WTC11 (cell line): ENCODE data around the gene GAD2. TPM values are rescaled to one million over a fixed set of nuclear protein-coding genes. Genes with fewer than 3 reads are reported as not detected.

ENCODE experiments used
- ATAC-seq: fragments of 200-7000 bp; cut with Tn5 transposase; 2 replicates; pipeline ENCODE4 v1.10.0; 2021; ENCODE audit warnings: mild to moderate bottlenecking, moderate library complexity
- CTCF ChIA-PET: fragments of 300-600 bp; sonication (Branson Sonifier 250); formaldehyde crosslinking; loops from one replicate; lab custom pipeline; 2021; ENCODE audit warnings: antibody characterized with exemption; lab: Charles Lee
- POLR2A ChIA-PET: fragments of 350-600 bp; sonication (Branson Sonifier 250); formaldehyde crosslinking; loops from one replicate; lab custom pipeline; 2021; ENCODE audit warnings: antibody characterized with exemption; lab: Charles Lee
- DNase-seq: peaks from one replicate; pipeline ENCODE4 v3.0.0; 2021; ENCODE audit warnings: low spot score
- H3K27ac Mint-ChIP-seq: 2 replicates; pipeline ENCODE4 v1.8.0; 2021; ENCODE audit warnings: mixed read lengths
- H3K27me3 Mint-ChIP-seq: 2 replicates; pipeline ENCODE4 v1.8.0; 2021; ENCODE audit warnings: low read depth, mild to moderate bottlenecking, moderate library complexity, mixed read lengths
- H3K36me3 Mint-ChIP-seq: 2 replicates; pipeline ENCODE4 v1.8.0; 2021; ENCODE audit warnings: mixed read lengths
- H3K4me1 Mint-ChIP-seq: 2 replicates; pipeline ENCODE4 v1.8.0; 2022; ENCODE audit warnings: mixed read lengths
- H3K4me3 Mint-ChIP-seq: 2 replicates; pipeline ENCODE4 v1.8.0; 2021; ENCODE audit warnings: mild to moderate bottlenecking, moderate library complexity, mixed read lengths
- H3K9me3 Mint-ChIP-seq: 2 replicates; pipeline ENCODE4 v1.8.0; 2021; ENCODE audit warnings: mixed read lengths
- CBFB ChIP-seq: sonication (generic); formaldehyde crosslinking; IDR thresholded peaks from 2 replicates; pipeline ENCODE4 v1.8.1; 2022; ENCODE audit warnings: mild to moderate bottlenecking, low read depth, missing genetic modification reagents
- CREB1 ChIP-seq: sonication (generic); formaldehyde crosslinking; IDR thresholded peaks from 2 replicates; pipeline ENCODE4 v1.8.0; 2023; ENCODE audit warnings: mild to moderate bottlenecking, missing genetic modification reagents
- EMX1 ChIP-seq: fragments of 250-450 bp; sonication (Bioruptor Pico); IDR thresholded peaks from 2 replicates; pipeline ENCODE4 v1.8.0; 2021; ENCODE audit warnings: mild to moderate bottlenecking
- ESRRA ChIP-seq: sonication (generic); formaldehyde crosslinking; IDR thresholded peaks from 2 replicates; pipeline ENCODE4 v1.8.1; 2022; ENCODE audit warnings: mild to moderate bottlenecking, missing genetic modification reagents, borderline replicate concordance
- HMGA2 ChIP-seq: fragments of 250-450 bp; sonication (Bioruptor Pico); IDR thresholded peaks from 2 replicates; pipeline ENCODE4 v1.4.0; 2021; ENCODE audit warnings: mild to moderate bottlenecking, moderate library complexity
- KAT7 ChIP-seq: sonication (generic); formaldehyde crosslinking; IDR thresholded peaks from 2 replicates; pipeline ENCODE4 v1.8.1; 2023; ENCODE audit warnings: missing genetic modification reagents, mild to moderate bottlenecking, borderline replicate concordance
- NFYB ChIP-seq: sonication (generic); formaldehyde crosslinking; conservative IDR thresholded peaks from 2 replicates; pipeline ENCODE4 v1.8.0; 2022; ENCODE audit warnings: low read depth, missing genetic modification reagents
- OVOL2 ChIP-seq: fragments of 250-450 bp; sonication (Bioruptor Pico); IDR thresholded peaks from 2 replicates; pipeline ENCODE4 v1.9.0; 2021; ENCODE audit warnings: mild to moderate bottlenecking, borderline replicate concordance
- PRRX2 ChIP-seq: fragments of 250-450 bp; sonication (Bioruptor Pico); IDR thresholded peaks from 2 replicates; pipeline ENCODE4 v1.8.0; 2021; ENCODE audit warnings: mild to moderate bottlenecking
- RELA ChIP-seq: sonication (generic); formaldehyde crosslinking; IDR thresholded peaks from 2 replicates; pipeline ENCODE4 v1.8.1; 2022; ENCODE audit warnings: missing genetic modification reagents, mild to moderate bottlenecking, borderline replicate concordance
- SMAD4 ChIP-seq: sonication (generic); formaldehyde crosslinking; IDR thresholded peaks from 2 replicates; pipeline ENCODE4 v1.8.0; 2022; ENCODE audit warnings: mild to moderate bottlenecking, missing genetic modification reagents
- total RNA-seq: library from RNA; stranded (reverse); gene quantifications from 3 replicates; pipeline ENCODE4 v1.2.3, GENCODE V29; 2021
- TF ChIP-seq, protein P1 (sequence below): sonication (generic); formaldehyde crosslinking; IDR thresholded peaks from 2 replicates; pipeline ENCODE4 v1.8.0; 2022; ENCODE audit warnings: mild to moderate bottlenecking, missing genetic modification reagents
- TF ChIP-seq, protein P2 (sequence below): fragments of 250-450 bp; sonication (Bioruptor Pico); IDR thresholded peaks from 2 replicates; pipeline ENCODE4 v2.1.2; 2022; ENCODE audit warnings: mild to moderate bottlenecking, moderate library complexity
- TF ChIP-seq, protein P3 (sequence below): fragments of 250-450 bp; sonication (Bioruptor Pico); conservative IDR thresholded peaks from 2 replicates; pipeline ENCODE4 v1.9.0; 2021; ENCODE audit warnings: mild to moderate bottlenecking
- TF ChIP-seq, protein P4 (sequence below): fragments of 250-450 bp; sonication (Bioruptor Pico); IDR thresholded peaks from 2 replicates; pipeline ENCODE4 v1.9.0; 2021; ENCODE audit warnings: moderate library complexity, mild to moderate bottlenecking, inconsistent platforms, borderline replicate concordance
- TF ChIP-seq, protein P5 (sequence below): fragments of 250-450 bp; sonication (Bioruptor Pico); IDR thresholded peaks from 2 replicates; pipeline ENCODE4 v1.9.0; 2021; ENCODE audit warnings: mild to moderate bottlenecking, borderline replicate concordance
- TF ChIP-seq, protein P6 (sequence below): sonication (generic); formaldehyde crosslinking; IDR thresholded peaks from 2 replicates; pipeline ENCODE4 v1.8.1; 2022; ENCODE audit warnings: missing genetic modification reagents, borderline replicate concordance
- TF ChIP-seq, protein P7 (sequence below): fragments of 250-450 bp; sonication (Bioruptor Pico); IDR thresholded peaks from 2 replicates; pipeline ENCODE4 v1.9.0; 2021; ENCODE audit warnings: mild to moderate bottlenecking

Gene GAD2
- total RNA-seq, 1 experiment from 2014 or later, result 1.7 TPM

DNA sequence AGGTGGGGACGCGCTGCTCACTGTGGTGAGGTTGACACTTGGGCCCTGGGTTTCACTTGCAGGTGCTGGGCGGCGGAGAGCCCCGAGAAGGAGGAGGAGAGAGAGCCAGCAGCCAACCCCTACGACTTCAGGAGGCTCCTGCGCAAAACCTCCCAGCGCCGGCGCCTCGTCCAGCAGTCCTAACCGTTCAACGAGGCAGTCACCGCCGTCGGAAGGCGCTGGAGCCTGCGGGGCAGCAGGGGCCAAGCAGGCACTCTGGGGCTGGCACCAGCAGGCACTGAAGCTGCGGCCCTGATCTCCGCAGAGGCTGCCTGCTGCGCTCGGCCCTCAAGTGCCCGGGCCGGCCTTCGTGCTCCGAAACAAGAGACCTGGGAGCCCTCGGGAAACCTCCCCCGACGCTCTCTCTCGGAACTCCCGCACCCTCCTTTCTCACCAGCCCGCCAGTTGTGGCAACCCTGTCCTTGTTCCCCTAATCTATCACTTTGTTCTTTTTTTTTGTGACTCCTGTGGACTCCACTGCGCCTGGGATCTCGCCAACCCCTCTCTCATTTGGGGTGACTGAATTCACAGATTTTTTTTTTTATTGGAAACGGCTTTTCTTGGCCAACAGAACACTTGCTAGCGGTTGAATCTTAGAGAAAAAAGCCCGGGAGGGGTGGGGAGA is 4.7 kb upstream of the GAD2 start:
- CTCF ChIA-PET, result no interaction called here
- peak; percentile 44 for DNase-seq
- no peak for TF ChIP-seq PRRX2 (CRISPR knock-in tag)
- no peak for TF ChIP-seq CBFB (CRISPR knock-in tag)
- TF ChIP-seq, protein P1, sequence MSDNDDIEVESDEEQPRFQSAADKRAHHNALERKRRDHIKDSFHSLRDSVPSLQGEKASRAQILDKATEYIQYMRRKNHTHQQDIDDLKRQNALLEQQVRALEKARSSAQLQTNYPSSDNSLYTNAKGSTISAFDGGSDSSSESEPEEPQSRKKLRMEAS (CRISPR knock-in tag), result peak; percentile 54; the same call in 1 of the 2 replicates
- TF ChIP-seq, protein P2, sequence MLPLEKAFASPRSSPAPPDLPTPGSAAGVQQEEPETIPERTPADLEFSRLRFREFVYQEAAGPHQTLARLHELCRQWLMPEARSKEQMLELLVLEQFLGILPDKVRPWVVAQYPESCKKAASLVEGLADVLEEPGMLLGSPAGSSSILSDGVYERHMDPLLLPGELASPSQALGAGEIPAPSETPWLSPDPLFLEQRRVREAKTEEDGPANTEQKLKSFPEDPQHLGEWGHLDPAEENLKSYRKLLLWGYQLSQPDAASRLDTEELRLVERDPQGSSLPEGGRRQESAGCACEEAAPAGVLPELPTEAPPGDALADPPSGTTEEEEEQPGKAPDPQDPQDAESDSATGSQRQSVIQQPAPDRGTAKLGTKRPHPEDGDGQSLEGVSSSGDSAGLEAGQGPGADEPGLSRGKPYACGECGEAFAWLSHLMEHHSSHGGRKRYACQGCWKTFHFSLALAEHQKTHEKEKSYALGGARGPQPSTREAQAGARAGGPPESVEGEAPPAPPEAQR, result no peak
- TF ChIP-seq, protein P3, sequence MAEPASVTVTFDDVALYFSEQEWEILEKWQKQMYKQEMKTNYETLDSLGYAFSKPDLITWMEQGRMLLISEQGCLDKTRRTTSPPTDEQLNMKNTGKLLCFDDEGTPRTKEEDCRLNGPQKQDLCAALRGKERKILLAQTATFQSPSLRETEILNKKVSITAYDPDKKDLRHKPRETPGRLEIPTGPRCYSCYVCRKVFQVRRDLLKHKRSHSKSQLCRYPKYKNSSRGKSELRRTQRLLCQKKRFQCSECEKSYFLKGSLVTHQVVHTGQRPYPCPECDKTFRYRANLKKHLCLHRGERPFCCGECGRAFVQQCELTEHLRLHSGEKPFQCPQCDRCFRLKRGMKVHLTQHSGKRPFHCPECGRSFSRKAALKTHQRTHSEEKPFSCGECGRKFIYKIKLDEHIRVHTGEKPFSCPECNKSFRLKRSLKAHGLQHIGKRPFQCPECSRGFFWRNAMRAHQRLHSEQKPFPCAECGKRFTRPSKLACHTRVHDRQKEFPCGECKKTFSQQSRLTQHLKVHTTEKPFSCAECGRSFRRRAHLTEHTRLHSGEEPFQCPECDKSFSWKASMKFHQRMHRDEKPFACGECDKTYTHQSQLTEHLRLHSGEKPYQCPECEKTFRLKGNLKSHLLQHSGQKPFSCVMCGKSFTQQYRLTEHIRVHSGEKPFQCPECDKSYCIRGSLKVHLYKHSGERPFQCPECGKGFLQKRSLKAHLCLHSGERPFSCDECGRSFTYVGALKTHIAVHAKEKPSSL (CRISPR knock-in tag), result no peak
- TF ChIP-seq, protein P4, sequence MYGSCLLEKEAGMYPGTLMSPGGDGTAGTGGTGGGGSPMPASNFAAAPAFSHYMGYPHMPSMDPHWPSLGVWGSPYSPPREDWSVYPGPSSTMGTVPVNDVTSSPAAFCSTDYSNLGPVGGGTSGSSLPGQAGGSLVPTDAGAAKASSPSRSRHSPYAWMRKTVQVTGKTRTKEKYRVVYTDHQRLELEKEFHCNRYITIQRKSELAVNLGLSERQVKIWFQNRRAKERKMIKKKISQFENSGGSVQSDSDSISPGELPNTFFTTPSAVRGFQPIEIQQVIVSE (CRISPR knock-in tag), result no peak
- TF ChIP-seq KAT7 (CRISPR knock-in tag), result no peak
- TF ChIP-seq, all 79 proteins: peak for 1
- ATAC-seq, result peak; percentile 6
- H3K4me1 Mint-ChIP-seq, result peaks cover 40% of the 10 kb centered on the region
- peaks cover 24% of the 10 kb centered on the region for H3K27me3 Mint-ChIP-seq
- POLR2A ChIA-PET, result no interaction called here
- no peaks in the 10 kb centered on the region for H3K9me3 Mint-ChIP-seq
- peak overlapping the region; percentile 58 for H3K4me3 Mint-ChIP-seq
- no peaks in the 10 kb centered on the region for H3K36me3 Mint-ChIP-seq
- H3K27ac Mint-ChIP-seq, result no peak overlapping the region

DNA sequence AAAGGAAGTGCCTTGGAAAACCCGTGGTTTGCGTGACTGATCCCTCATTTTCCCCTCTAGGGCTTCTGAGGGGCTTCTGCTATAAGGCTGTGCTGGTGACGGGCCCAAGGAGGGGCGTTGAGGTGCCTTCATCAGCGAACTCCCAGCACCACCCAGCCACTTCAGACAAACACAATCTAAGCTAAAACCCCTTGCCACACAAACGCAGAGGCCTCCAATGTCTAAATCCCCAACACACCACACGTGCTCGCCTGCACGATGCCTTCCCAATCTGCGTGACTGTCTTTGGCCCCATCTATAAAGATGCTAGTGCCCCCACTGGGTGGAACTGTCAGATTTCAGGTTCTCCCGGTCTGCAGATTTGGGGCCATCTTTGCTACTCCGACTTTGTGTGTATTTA is 4.1 kb upstream of the GAD2 start:
- Mint-ChIP-seq H3K4me1 (peaks cover 44% of the 10 kb centered on the region), H3K36me3 (no peaks in the 10 kb centered on the region), H3K9me3 (no peaks in the 10 kb centered on the region), H3K27ac (no peak overlapping the region), H3K27me3 (peaks cover 30% of the 10 kb centered on the region), H3K4me3 (peak overlapping the region; percentile 58)
- TF ChIP-seq SMAD4 (CRISPR knock-in tag) (no peak), NFYB (CRISPR knock-in tag) (no peak), HMGA2 (no peak), EMX1 (CRISPR knock-in tag) (no peak), CREB1 (CRISPR knock-in tag) (no peak), ESRRA (CRISPR knock-in tag) (no peak), RELA (no peak), OVOL2 (CRISPR knock-in tag) (no peak)
- TF ChIP-seq, protein P5, sequence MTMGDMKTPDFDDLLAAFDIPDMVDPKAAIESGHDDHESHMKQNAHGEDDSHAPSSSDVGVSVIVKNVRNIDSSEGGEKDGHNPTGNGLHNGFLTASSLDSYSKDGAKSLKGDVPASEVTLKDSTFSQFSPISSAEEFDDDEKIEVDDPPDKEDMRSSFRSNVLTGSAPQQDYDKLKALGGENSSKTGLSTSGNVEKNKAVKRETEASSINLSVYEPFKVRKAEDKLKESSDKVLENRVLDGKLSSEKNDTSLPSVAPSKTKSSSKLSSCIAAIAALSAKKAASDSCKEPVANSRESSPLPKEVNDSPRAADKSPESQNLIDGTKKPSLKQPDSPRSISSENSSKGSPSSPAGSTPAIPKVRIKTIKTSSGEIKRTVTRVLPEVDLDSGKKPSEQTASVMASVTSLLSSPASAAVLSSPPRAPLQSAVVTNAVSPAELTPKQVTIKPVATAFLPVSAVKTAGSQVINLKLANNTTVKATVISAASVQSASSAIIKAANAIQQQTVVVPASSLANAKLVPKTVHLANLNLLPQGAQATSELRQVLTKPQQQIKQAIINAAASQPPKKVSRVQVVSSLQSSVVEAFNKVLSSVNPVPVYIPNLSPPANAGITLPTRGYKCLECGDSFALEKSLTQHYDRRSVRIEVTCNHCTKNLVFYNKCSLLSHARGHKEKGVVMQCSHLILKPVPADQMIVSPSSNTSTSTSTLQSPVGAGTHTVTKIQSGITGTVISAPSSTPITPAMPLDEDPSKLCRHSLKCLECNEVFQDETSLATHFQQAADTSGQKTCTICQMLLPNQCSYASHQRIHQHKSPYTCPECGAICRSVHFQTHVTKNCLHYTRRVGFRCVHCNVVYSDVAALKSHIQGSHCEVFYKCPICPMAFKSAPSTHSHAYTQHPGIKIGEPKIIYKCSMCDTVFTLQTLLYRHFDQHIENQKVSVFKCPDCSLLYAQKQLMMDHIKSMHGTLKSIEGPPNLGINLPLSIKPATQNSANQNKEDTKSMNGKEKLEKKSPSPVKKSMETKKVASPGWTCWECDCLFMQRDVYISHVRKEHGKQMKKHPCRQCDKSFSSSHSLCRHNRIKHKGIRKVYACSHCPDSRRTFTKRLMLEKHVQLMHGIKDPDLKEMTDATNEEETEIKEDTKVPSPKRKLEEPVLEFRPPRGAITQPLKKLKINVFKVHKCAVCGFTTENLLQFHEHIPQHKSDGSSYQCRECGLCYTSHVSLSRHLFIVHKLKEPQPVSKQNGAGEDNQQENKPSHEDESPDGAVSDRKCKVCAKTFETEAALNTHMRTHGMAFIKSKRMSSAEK, result no peak
- TF ChIP-seq, protein P6, sequence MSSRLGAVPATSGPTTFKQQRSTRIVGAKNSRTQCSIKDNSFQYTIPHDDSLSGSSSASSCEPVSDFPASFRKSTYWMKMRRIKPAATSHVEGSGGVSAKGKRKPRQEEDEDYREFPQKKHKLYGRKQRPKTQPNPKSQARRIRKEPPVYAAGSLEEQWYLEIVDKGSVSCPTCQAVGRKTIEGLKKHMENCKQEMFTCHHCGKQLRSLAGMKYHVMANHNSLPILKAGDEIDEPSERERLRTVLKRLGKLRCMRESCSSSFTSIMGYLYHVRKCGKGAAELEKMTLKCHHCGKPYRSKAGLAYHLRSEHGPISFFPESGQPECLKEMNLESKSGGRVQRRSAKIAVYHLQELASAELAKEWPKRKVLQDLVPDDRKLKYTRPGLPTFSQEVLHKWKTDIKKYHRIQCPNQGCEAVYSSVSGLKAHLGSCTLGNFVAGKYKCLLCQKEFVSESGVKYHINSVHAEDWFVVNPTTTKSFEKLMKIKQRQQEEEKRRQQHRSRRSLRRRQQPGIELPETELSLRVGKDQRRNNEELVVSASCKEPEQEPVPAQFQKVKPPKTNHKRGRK (CRISPR knock-in tag), result no peak
- TF ChIP-seq, protein P7, sequence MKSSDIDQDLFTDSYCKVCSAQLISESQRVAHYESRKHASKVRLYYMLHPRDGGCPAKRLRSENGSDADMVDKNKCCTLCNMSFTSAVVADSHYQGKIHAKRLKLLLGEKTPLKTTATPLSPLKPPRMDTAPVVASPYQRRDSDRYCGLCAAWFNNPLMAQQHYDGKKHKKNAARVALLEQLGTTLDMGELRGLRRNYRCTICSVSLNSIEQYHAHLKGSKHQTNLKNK (CRISPR knock-in tag), result no peak
- ChIA-PET CTCF (interaction anchor here (3.6 kb wide), 1 partner anchor 337 kb away, joined by 10 read pairs; no protein-coding TSS in a partner anchor), POLR2A (no interaction called here)
- no peak for DNase-seq
- ATAC-seq, result no peak
